GM21381 (cell line): ENCODE data around the gene MPND.

ENCODE experiments used
- ATAC-seq: cut with Tn5 transposase; IDR thresholded peaks from one replicate; pipeline ENCODE4 v1.9.1; 2021; ENCODE audit warnings: mild to moderate bottlenecking, moderate library complexity; ENCODE audit not compliant: unreplicated experiment

The MPND gene

DNA sequence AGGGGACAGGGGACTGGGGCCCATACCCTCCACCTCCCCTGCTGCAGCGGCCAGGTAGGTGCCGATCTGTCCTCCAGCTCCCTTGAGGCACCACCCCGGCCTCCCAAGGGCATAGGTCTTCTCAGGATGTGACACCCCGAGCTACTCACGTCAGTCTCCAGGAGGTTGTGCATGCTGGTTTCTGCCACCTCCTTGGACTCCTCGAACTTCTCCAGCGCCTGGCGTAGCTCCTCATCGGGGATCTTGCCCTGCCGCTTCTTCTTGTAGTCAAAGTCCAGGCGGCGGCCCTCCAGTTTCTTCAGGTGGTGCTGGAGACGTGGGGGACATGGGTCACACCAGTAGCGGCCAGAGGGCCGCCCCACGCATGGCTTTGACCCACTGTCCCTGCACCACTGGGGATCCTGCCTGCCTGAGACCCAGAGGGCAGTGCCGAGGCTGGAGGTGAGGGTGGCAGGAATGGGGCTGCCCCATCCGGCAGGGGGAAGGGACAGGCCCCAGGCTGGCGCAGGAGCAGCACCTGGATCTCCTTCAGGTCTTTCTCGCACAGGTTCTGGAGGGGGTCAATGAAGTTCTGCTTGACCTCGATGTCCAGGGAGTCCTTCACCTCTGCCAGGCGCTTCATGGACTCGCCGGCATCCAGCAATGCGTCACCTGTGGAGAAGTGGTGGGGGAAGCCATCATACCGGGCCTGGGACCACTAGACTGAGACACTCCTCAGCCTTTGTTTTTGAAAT is 20.4 kb downstream of the MPND start:
- ATAC-seq, result no peak

DNA sequence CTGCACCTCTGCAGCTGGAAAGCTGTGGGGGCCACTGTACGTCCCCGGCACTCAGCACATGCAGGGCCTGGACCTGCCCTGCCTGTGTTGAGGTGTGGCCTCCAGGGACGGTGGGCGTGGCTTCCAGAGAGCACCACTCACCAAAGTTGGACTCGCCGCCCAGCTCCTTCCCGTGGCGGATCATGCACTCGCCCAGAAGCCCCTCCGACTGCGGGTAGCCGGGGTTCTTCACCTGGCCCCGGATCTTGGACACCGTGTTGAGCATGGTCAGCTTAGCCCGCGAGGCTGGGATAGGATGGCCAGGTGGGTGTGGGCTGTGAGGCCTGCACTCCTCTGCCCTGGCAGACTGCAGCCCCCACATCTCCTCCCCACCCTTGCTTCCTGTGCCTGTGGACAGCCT is 22.0 kb downstream of the MPND start:
- no peak for ATAC-seq

DNA sequence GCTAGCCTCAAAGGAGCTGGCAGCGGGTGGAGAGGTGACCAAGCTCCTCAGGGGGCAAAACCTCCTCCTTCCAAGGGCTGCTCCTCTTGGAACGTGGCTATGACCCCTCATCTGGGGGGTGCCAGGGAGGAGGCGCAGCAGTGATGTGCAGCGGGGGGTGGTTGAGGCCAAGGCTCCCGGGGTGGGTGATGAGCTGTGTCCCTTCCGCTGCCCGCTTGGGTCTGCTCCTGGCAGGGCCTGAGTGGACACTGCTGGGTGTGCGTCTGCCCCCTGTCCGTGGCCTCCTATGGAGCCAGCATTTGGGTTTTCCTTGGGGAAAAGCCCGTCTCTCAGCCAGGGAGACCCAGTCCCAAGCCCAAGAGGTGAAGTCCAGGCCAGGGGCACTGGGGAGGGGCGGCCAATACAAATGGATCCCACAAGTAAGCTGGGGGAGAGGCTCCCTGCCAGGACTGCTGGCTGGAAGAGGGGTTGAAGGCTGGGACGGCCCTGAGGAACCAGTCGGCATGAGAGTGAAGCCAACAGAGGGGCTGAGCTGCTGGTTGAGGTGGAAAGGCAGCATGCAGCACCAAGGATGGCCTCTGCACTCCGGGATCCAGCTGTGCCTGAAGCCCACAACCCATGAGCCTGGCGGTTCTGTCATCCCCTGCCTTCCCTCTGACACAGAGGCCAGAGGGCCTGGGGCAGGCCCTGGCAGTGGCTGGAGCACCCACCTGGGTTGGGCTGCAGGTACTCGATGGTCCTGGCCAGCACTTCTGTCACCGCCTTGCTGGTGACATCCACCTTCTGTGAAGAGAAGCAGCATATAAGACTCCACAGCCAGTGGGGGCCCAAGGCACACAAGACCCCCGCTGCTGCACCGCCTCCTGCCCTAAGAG is 22.7 kb downstream of the MPND start:
- ATAC-seq, result no peak

DNA sequence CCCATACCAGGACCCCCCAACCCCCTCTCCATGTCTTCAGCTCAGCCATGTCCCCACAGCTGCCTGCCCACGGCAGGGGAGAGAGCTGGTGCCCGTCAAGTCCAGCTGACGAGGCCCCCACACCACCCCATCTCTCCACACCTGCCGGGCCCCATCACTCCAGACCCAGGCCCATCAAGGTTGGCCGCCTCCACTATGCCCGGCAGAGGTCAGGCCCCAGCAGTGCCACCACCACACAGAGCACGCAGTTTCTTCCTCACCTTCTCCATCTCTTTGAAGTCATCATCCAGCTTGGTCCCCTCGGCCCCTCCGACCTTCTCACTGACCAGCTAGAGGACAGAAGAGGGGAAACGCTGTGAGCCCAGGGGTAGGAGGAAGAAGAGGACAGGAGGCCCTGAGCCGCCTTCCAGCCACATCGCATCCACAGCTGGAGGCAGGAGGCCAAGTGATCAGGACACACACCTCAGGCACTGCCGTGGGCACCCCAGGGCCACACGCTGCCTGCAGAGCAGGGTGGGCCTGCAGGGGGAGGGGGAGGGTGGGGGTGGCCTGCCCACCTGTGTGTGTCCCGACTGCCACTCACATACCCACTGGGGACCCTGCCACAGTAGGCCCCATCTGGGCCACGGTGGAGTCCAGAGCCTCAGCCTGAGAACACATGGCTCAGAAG is 23.4 kb downstream of the MPND start:
- ATAC-seq, result no peak

DNA sequence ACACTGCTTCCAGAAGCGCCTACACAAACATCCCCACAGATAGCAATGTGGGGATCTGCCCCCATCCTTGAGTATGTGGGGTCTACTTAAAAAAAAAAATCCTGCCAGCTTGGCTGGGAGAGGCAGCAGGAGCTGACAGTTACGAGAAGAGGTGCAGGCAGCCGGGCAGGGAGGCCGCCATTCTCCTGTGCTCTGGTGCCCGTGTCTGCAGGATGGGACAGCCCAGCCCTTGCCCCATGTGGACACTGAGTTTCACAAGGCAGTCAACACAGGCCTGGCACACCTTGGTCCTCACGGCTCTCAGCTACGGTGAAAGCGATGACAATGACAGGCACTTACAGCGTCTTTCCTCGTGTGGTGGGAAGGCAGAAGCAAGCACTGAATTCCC is 24.0 kb downstream of the MPND start:
- ATAC-seq, result no peak

DNA sequence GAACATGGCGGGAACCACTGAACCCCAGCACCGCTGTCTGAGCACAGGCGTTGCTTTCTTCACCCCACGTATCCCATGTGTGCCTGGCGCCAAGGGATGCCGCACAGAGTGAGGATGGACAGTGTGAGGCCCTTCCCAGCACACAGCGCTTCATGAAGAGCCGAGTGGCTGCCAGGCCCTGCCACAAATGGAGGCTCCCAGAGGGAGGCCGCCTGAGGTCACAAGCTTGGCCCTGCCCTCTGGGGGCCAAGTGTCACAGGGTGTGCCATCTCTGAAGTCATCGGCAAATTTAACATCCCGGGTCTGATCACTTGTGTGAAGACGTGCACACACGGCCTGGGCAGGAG is 24.4 kb downstream of the MPND start:
- ATAC-seq, result no peak

DNA sequence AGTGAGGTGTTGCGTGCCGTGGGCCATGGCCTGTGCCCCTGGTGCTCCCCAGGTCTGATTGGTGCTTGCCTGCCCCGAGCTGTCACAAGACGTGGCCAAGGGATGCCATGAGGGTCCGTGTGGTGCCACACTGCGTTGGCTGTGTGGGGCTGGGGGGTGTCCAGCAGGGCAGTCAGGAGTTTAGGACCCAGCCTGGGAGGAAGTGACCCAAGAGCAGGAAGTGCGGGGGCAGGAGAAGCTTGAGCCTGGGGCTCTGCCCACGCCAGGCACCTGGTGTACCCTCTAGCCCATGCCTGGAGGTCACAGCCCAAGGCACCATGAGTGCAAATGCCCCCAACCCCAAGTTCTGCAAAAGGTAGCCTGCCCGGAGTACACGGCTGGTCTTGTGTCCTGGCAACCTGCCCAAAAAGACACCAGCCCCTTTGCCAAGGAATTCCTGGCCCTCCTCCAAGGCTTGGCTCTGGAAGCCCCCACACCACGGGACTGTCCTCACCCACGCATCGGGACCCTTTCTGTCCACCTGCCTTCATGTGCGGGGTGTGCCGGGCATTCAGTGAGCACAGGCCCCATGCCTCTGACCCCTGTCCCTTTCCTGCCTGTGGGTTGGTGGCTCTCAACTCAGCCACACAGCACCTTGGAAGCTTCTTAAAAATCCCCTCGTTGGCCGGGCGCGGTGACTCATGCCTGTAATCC is 24.9 kb downstream of the MPND start:
- ATAC-seq, result no peak

DNA sequence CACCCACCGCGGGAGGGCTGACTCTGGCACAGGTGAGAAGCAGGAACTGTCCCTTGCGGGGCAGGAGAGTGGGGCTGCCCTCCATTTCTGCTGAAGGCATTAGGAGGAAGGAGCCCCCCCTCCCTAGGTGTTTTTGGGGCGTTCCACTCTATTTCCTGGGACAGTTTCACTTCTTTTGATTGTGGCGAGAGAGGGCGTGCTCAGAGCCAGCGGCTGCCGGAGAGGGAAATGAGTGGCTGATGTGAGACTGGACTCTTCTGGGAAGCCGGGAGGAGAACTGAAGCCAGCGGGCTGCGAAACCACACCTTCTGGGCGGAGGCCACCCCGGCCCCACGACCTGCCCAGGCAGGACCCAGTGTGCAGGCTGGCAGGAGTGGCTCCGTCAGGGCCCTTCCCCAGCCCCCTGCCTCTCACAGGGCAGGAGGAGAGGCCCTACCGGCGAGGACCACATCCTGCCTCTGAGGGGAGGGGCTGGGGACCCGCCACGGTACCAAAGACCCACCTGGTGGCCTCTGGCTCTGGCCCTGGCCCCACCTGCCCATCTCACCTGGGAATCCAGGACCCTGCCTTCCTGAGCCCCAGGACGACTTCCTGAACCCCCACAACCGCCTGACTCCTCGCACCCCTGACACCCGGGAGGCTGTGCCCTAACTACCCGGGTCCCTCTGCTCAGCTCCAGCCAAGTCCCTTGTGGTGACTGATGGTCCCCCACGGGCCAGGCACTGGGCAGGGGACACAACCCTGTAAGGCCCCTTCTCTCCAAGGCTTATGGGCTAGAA is 25.9 kb downstream of the MPND start:
- peak; percentile 57 for ATAC-seq

DNA sequence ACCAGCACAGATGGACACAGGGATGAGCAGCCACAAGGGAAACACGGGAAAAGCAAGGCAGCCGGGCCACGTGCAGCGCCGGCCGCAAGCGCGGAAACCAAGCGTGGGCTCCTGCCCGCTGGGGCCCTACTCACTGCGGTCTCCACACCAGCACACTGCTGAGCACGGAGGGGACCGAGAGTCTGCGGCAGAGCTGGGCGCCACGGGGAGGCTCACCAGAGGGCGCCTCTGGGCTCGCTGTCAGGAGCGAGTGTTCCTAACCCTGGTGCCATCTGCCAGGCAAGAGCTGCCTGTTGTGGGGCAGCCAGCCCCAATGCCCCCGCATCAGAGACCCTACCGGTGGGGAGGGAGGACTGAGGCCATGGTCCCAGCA is 26.5 kb downstream of the MPND start:
- peak; percentile 33 for ATAC-seq

DNA sequence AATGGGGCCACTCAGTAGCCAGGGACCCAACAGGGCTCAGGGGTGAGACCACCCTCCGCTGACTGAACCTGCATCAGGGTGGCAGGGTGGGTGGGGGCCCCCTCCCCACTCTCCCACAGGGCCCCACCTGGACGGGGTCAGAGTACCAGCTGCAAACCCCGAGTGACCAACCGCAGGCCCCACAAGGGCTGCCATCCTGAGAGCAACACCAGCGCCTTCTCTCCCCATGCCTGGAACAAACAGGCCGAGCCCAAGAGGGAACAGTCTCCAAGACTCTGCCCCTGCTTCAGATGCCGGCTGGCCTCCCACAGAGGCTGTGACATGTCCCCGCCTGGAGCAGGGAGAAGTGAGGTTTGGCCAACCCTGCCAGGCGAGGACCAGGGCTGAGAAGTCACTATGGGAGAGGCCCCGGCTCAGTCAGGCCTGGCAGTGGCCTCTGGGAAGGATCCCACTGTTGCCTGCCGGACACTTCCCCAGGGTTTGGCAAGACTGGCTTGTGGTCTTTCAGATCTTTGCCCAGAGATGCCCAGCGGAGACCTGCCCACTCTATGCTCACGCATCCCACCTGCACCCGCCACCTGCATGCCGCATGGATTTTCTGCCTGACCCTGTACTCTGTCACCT is 27.2 kb downstream of the MPND start:
- ATAC-seq, result no peak

DNA sequence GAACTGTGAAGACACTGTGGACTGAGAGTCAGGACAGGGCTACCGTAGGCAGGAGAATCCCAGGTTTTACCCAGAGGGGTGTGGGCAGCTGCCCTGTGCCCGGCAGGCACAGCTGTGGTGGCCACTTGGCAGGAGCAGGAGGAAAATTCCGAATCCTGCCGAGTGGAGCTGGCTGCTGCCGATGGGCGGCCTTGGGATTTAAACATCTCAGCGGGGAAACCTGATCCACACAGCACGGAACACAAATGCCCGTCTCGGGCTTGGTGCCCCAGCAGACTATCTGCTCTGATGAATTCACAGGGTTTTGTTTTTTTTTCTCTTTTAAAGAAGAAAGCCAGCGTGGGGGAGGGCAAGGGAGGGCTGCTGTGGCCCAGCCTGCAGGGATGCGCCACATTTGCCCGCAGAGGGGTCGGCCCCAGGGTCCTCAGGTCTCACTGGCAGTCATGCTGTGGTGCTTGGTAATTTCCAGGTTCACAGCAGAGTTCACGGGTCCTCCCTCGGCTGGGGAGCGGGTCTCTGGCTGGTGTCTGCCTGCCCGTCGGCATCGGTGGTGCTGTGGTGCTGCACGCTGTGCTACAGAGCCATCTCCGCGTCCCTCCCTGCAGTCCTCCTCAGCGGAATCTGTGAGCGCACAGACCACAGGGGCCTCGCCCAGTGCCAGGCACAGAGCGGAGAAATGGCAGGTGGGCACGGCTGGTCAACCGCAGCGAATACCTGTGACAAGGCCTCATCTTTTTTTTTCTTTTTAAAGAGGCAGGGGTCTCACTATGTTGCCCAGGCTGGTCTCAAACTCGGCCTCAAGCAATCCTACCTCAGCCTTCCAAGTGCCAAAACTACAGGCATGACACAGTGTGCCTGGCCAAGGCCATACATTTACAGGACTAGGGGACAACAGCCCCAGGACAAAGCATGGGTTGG is 28.1 kb downstream of the MPND start:
- ATAC-seq, result no peak

DNA sequence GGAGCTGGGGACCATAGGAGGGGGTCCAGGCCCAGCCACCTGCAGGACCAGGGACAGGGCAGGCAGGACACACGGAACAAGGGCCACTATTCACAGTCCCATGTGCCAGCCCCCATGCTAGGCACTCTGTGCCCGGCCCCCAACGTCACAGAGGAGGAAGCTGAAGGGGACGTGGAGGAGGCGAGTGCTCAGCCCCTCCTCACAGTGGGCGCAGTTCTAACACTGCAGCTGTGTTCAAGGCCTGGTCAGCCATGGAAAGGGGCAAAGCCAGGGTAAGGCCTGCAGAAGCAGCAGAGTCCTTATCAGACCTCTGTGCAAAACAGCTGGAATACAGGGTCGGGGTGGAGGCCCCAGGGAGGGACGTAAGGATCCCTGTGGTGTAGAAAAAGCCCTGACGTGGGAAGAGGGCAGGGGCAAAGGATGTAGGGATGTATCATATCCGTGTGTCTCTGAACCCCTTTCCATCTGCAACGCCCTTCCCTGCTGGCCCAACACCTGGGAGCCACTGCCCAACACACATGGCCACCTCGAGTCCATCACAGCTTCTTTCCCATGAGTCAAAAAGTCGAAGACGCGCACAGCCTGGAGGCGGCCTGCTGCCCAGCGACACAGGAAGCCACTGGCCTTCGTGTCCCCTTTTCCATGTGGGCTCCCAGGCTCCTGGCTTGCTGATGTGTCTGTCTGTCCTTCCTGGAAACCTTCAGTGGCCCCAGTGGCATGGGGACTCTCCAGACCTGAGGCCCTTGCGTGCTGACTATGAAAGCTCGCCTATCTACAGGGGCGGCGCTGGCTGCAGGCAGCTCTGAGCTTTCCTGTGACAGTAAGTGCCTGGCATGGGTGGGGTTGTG is 29.0 kb downstream of the MPND start:
- ATAC-seq, result no peak

DNA sequence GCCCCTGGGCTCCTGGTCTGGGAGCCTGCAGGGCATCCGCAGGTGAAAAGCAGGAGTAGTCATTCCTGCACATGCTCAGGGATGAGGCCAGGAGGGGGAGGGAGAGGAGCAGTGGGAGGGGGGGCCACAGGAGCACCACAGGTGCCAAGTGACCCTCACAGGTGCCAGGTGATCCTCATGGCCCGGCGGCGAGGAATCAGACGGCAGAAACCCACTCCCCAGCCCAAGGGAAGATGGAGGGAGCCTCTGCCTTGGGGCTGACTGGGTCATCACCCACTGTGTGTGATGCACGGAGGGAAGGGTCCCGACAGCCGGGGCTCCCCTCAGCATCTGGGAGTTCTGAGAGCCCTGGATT is 29.6 kb downstream of the MPND start:
- no peak for ATAC-seq

DNA sequence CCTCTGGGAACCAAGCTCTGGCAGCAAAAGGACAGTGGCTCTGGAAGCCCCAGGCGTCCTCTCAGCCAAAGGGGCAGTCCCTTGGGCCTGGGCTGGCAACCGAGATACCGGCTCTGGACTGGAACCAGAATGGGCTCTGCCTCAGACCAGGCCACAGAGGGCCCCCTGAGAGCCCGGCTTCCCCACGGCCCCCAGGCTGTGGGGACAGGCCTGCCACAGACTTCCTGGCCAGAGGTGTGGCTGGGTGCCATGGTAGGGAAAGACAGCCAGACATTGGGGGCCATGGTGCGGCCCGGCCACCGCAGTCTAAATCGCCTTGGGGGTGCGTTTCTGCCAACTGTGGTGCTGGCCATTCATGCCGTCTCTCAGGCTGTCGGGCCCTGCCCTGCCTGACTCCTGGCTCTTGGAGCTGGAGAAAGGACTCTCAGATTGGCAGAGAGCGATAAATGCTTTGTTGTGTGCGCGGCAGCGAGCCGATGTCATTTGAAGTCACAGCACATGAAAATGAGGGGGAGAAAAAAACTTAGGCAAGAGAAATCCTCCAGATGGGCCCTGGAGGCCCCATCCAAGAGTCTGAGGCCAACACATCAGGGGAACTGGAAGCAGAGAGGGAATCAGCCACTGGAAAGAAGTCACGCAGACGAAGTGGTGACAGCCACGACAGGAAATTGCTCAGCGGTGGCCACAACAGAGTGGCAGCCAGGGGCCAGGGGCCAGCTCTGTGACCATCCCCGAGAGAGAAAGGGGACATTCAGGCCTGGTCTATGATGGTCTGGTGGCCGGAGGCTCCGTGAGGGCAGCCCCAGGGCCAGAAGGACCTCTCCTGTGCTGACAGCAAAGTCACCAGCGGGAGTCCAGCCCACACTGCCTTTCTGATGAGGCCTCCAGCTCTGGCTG is 30.5 kb downstream of the MPND start:
- no peak for ATAC-seq

DNA sequence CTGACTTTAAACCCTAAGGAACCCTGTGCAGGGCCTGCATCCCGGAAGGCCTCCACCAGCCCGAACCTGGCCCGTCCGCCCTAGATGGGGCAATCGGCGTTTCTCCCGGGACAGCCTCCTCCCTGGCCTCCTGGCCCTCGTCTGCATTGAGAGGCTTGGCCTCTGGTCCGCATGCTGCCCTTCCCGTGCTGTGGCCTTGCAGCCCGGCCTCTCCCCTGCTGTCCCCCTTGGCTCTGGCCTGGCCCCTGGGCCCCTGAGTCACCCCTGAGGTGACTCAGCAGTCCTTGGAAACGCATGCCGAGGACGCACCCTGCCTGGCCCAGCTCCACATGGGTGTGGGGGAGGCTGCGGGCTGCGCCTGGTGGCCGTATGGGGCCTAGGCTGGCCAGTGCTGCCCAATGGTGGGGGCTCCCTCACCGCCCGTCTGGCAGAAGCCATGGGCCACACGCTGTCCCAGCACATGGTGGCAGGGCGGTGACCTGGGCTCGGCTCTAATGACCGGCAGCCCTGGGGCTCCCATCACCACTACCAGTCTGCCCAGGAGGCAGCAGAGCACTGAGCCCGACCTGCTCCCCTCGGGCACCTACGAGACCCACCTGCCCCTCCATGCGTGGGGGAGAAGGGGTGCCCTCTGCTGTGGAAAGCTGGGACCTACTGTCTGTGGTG is 31.3 kb downstream of the MPND start:
- ATAC-seq, result no peak

DNA sequence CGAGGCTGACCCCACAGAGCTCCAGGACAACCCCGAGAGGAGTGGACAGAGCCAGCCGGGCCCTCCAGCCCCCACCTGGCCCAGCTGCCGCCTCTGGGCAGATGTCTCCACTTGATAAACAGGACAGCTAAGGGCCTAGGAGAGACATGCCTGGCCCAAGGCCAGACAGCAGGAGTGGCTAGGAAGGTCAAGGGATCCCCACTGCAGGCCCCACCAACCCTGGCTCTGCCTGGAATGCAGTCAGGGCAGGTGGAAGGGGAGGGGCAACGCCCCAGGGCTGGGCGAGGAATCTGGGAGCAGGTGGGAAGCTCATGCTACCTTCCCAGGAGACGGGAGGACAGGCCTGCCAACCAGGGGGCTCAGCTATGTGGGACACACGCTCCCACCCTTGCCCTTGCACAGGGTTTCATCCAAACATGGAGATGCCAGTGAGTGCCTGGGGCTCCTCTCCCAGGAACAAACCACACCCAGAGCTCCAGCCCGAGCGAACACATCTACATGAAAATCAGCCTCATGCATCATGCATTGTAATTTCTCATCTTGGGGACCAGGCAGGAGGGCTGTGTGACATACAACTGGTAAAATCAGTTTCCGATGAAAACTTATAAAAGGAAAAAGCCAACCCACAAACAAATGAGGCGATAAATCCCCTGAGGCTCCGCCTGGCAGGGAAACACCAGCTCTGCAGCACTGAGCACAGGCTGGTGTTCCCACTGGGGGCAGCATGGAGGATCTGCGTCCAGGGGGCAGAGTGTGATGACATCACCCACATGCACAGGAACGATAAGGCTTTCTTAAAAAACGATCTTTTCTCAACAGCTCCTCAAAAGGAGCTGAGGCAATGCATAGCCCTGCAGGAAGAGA is 32.0 kb downstream of the MPND start:
- ATAC-seq, result peak; percentile 43
